Activated naive CD8-positive, alpha-beta T cell treated with anti-CD3 and anti-CD28 coated beads, Interleukin-2, amount 10 ng/mL, durations not matched to agents 7 days and 5 days (primary cell): ENCODE measurements around the gene PHYKPL. TPM values are rescaled to one million over a fixed set of nuclear protein-coding genes. Genes with fewer than 3 reads are reported as not detected.
"Not testable (repeated sequence)": the region's sequence is repeated elsewhere in the genome, so short reads cannot be mapped to it uniquely, and the experiment has no call there.

Source experiments
- ATAC-seq: fragments of 150-1000 bp; cut with Tn5 transposase; one replicate; pipeline ENCODE4 v1.10.0; 2021; ENCODE audit warnings: low read depth, moderate library complexity
- POLR2A ChIA-PET: fragments of 350-600 bp; sonication (Branson Sonifier 250); formaldehyde crosslinking; loops from one replicate; lab custom pipeline; 2021; ENCODE audit warnings: antibody characterized with exemption; lab: Charles Lee
- DNase-seq: peaks from one replicate; pipeline ENCODE4 v3.0.0; 2021
- H3K27ac Mint-ChIP-seq: one replicate; pipeline ENCODE4 v1.8.0; 2022; ENCODE audit warnings: mild to moderate bottlenecking, mixed read lengths
- H3K27me3 Mint-ChIP-seq: one replicate; pipeline ENCODE4 v1.8.0; 2022; ENCODE audit warnings: mild to moderate bottlenecking, moderate library complexity, mixed read lengths
- H3K36me3 Mint-ChIP-seq: one replicate; pipeline ENCODE4 v1.8.0; 2021; ENCODE audit warnings: mild to moderate bottlenecking, mixed read lengths
- H3K4me1 Mint-ChIP-seq: one replicate; pipeline ENCODE4 v1.8.0; 2021; ENCODE audit warnings: mixed read lengths
- H3K4me3 Mint-ChIP-seq: one replicate; pipeline ENCODE4 v1.8.0; 2022; ENCODE audit warnings: mild to moderate bottlenecking, moderate library complexity, mixed read lengths
- H3K9me3 Mint-ChIP-seq: one replicate; pipeline ENCODE4 v1.8.0; 2021; ENCODE audit warnings: mixed read lengths
- total RNA-seq, 2 experiments: library from RNA; stranded (reverse); gene quantifications; one replicate each; pipeline ENCODE4 v1.2.3, GENCODE V29; 2021

Gene PHYKPL
- total RNA-seq, 2 experiments from 2014 or later, result 158 to 165 TPM

GRCh38 chr5:178256746-178257145 lies 24.1 kb upstream of the PHYKPL start:
- ATAC-seq (no peak), DNase-seq (no peak)
- no peak overlapping the region for H3K27ac Mint-ChIP-seq
- peaks cover 1% of the 10 kb centered on the region for H3K36me3 Mint-ChIP-seq
- peaks cover 19% of the 10 kb centered on the region for H3K4me1 Mint-ChIP-seq
- no peaks in the 10 kb centered on the region for H3K9me3 Mint-ChIP-seq
- no peak overlapping the region for H3K4me3 Mint-ChIP-seq
- no peaks in the 10 kb centered on the region for H3K27me3 Mint-ChIP-seq
- POLR2A ChIA-PET, result no interaction called here

DNA sequence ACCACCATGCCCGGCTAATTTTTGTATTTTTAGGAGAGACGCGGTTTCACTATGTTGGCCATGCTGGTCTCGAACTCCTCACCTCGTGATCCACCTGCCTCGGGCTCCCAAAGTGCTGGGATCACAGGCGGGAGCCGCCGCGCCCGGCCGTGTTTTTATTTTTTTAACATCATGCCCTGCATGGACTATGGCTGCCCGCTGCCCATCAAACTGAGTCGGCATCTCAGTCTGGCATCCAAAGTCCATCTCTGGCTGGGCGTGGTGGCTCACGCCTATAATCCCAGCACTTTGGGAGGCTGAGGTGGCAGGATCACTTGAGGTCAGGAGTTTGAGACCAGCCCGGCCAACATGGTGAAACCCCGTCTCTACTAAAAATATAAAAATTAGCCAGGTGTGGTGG lies 21.0 kb upstream of the PHYKPL start:
- DNase-seq, H3K9me3 Mint-ChIP-seq, H3K27ac Mint-ChIP-seq, H3K4me3 Mint-ChIP-seq, H3K27me3 Mint-ChIP-seq, POLR2A ChIA-PET, H3K36me3 Mint-ChIP-seq, ATAC-seq: not testable (repeated sequence)
- peaks cover 31% of the 10 kb centered on the region for H3K4me1 Mint-ChIP-seq

DNA sequence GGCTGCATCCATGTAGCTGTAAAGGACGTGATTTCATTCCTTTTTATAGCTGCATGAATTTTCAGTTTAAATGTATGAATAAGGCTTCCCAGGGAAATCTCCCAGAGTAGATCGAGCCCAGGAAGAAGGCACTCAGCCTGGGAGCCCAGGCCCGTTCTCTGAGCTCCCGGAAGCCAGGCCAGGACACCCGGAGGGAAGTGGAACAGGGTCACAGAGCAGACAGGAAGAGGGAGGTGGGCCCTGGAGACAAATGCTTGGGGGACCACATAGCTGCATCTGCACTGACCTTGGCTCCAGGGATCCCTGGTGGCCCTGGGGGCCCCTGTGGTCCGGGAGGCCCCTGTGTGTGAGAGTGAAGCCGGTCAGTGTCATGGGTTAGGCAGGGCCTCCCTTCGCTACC lies 19.7 kb upstream of the PHYKPL start:
- Mint-ChIP-seq H3K27me3 (no peaks in the 10 kb centered on the region), H3K4me3 (no peak overlapping the region), H3K4me1 (peaks cover 41% of the 10 kb centered on the region), H3K36me3 (no peaks in the 10 kb centered on the region), H3K27ac (peak overlapping the region; percentile 34), H3K9me3 (no peaks in the 10 kb centered on the region)
- ATAC-seq (no peak), DNase-seq (no peak)
- POLR2A ChIA-PET, result interaction anchor here (1.2 to 5.4 kb wide), 2 partner anchors 13 to 48 kb away, joined by 3 to 75 read pairs; partner anchors contain the start of gene HNRNPAB

DNA sequence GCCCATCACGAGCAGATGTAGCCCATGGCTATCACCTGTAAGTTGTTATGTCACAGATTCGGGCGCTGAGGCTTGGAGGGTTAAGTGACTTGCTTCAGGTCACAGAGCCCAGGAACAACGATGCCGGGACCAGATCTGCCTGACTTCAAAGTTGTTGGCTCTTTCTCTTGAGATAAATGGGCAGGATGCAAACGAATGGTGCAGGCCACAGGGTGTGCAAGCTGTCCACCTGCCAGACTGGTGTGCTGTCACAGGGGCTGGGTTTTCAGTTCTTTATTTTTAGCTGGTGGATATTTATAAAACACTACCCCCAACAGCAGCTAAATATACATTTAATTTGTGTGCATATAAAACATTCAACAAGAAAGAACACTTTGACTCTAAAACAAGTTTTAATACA lies 17.7 kb upstream of the PHYKPL start:
- no peak for DNase-seq
- ATAC-seq, result no peak
- peak overlapping the region; percentile 39 for H3K4me3 Mint-ChIP-seq
- H3K9me3 Mint-ChIP-seq, result no peaks in the 10 kb centered on the region
- POLR2A ChIA-PET, result interaction anchor here (0.5 to 5.4 kb wide), 6 partner anchors 11 to 1283 kb away, joined by 3 to 75 read pairs (median 4); partner anchors contain the start of gene HNRNPAB
- H3K27ac Mint-ChIP-seq, result peak overlapping the region; percentile 80
- H3K4me1 Mint-ChIP-seq, result peaks cover 50% of the 10 kb centered on the region
- H3K27me3 Mint-ChIP-seq, result no peaks in the 10 kb centered on the region
- H3K36me3 Mint-ChIP-seq, result no peaks in the 10 kb centered on the region

GRCh38 chr5:178249191-178249989 lies 16.8 kb upstream of the PHYKPL start:
- no peaks in the 10 kb centered on the region for H3K27me3 Mint-ChIP-seq
- DNase-seq (peak; percentile 70), ATAC-seq (peak; percentile 82)
- H3K4me3 Mint-ChIP-seq, result peak overlapping the region; percentile 43
- H3K4me1 Mint-ChIP-seq, result peaks cover 46% of the 10 kb centered on the region
- H3K27ac Mint-ChIP-seq, result peak overlapping the region; percentile 80
- H3K9me3 Mint-ChIP-seq, result no peaks in the 10 kb centered on the region
- POLR2A ChIA-PET, result interaction anchor here (0.6 to 5.4 kb wide), 8 partner anchors 10 to 791 kb away, joined by 3 to 75 read pairs (median 4); partner anchors contain the start of gene HNRNPAB
- H3K36me3 Mint-ChIP-seq, result no peaks in the 10 kb centered on the region

DNA sequence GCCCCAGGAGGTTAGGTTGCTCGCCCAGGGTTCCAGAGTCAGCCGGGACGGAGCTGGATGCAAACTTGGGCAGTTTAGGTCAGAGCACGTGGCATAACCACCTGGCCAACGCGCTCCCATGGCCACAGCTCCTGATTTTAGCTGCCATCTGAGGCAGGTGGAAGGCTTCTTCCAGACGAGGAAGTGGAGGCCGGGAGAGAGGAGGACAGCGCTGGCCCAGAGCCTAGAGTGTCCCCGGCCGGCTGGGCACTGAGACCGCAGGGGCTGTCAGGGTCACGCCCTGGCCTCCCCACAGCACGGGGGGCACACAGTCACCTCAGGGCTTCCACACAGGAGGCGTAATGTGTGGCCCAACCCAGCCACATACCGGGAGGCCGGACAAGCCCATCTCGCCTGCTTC lies 16.1 kb upstream of the PHYKPL start:
- Mint-ChIP-seq H3K27me3 (no peaks in the 10 kb centered on the region), H3K4me3 (peak overlapping the region; percentile 43), H3K4me1 (peaks cover 48% of the 10 kb centered on the region), H3K9me3 (no peaks in the 10 kb centered on the region), H3K27ac (peak overlapping the region; percentile 80), H3K36me3 (peaks cover 2% of the 10 kb centered on the region)
- ATAC-seq, result no peak
- DNase-seq, result no peak
- POLR2A ChIA-PET, result interaction anchor here (0.6 to 5.4 kb wide), 4 partner anchors 10 to 44 kb away, joined by 3 to 75 read pairs (median 4); partner anchors contain the start of gene HNRNPAB

GRCh38 chr5:178247481-178248456 lies 15.2 kb upstream of the PHYKPL start:
- ATAC-seq (peak; percentile 53), DNase-seq (no peak)
- Mint-ChIP-seq H3K27me3 (no peaks in the 10 kb centered on the region), H3K36me3 (peaks cover 2% of the 10 kb centered on the region), H3K4me3 (peak overlapping the region; percentile 13), H3K9me3 (no peaks in the 10 kb centered on the region), H3K4me1 (peaks cover 52% of the 10 kb centered on the region), H3K27ac (peak overlapping the region; percentile 80)
- POLR2A ChIA-PET, result interaction anchor here (0.9 to 5.4 kb wide), 5 partner anchors 9 to 43 kb away, joined by 3 to 75 read pairs (median 4); partner anchors contain the start of genes HNRNPAB and PHYKPL

DNA sequence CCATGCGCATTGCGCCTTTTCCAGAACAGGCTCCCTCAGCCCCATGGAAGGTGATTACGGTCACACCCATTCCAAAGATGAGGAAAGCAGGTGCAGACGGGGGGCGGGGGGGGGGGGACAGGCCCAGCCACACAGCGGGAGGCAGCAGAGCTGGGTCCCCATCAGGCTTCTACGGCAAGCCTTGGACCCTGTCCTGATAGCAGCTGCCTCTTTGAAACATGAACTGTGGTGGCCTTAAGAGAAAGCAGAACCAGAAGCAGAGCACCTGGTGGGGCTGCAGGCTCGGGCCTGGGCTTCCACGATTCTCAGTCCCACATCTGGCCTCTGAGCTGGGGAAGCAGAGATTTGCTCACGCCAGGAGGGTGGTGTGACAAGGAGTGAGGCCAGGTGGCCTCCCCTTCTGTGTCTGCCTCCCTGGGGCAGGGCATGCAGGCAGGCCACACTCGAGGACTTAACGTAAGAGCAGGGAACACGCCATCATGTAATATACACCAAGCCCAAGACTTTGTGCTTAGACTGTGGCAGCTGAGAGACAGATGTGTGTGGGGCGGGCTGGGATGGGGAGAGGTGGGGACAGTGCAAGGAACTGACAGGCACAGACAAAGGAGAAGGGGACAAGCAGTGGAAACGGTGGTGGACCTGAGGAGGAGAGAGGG lies 14.2 kb upstream of the PHYKPL start:
- H3K4me1 Mint-ChIP-seq, result peaks cover 56% of the 10 kb centered on the region
- DNase-seq (no peak), ATAC-seq (no peak)
- POLR2A ChIA-PET, result interaction anchor here (0.9 to 1.3 kb wide), 2 partner anchors 15 to 42 kb away, joined by 4 to 5 read pairs; partner anchors contain the start of genes HNRNPAB and PHYKPL
- peak overlapping the region; percentile 80 for H3K27ac Mint-ChIP-seq
- no peaks in the 10 kb centered on the region for H3K27me3 Mint-ChIP-seq
- H3K9me3 Mint-ChIP-seq, result no peaks in the 10 kb centered on the region
- peak overlapping the region; percentile 25 for H3K4me3 Mint-ChIP-seq
- H3K36me3 Mint-ChIP-seq, result peaks cover 2% of the 10 kb centered on the region

DNA sequence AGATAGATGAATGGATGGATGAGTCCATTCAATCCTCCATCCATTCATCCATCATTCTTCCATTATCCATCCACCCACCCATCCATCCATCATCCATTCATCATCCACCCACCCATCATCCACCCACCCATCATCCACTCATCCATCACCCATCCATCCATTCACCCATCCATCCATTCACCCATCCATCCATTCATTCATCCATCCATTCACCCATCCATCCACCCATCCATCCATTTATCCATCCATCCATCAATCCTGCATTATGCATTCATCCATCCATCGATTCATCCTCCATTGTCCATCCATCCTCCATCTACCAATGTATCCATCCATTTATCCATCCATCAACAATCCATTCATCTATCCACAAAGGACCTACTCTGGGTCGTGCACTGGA lies 12.8 kb upstream of the PHYKPL start:
- H3K4me1 Mint-ChIP-seq, result peaks cover 61% of the 10 kb centered on the region
- peaks cover 2% of the 10 kb centered on the region for H3K36me3 Mint-ChIP-seq

DNA sequence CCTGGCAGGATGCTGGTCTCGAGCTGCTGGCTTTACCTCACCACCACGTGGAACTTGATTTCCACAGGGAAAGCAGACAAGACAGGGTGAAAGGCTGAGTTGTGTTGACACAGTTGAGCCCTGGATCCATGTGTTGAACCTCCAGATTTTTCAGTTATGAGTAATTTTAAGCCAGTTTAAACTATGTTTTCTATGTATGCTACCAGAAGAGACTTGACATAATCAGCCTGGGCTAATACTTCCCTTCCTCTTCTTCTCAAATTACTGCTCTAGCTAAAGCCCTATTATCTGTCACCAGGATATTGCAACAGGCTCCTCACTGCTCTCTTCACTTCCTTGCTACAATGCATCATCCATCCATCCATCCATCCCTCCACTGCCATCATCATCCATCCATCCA lies 12.0 kb upstream of the PHYKPL start:
- ATAC-seq, result no peak
- H3K4me3 Mint-ChIP-seq, result no peak overlapping the region

More for the DNA sequence above, 12.8 kb upstream of the PHYKPL start:
- DNase-seq (no peak), ATAC-seq (no peak)
- Mint-ChIP-seq H3K27ac (no peak overlapping the region), H3K4me3 (no peak overlapping the region), H3K27me3 (no peaks in the 10 kb centered on the region), H3K9me3 (no peaks in the 10 kb centered on the region)
- POLR2A ChIA-PET, result no interaction called here

GRCh38 chr5:178242416-178242815 lies 9.8 kb upstream of the PHYKPL start:
- ATAC-seq (no peak), DNase-seq (no peak)
- peaks cover 58% of the 10 kb centered on the region for H3K4me1 Mint-ChIP-seq
- peaks cover 2% of the 10 kb centered on the region for H3K36me3 Mint-ChIP-seq
- H3K27ac Mint-ChIP-seq, result peak overlapping the region; percentile 98
- H3K4me3 Mint-ChIP-seq, result peak overlapping the region; percentile 95
- no peaks in the 10 kb centered on the region for H3K9me3 Mint-ChIP-seq
- POLR2A ChIA-PET, result interaction anchor here (0.6 to 6.5 kb wide), 3 partner anchors 7 to 1009 kb away, joined by 3 to 75 read pairs (median 6); no protein-coding TSS in a partner anchor
- H3K27me3 Mint-ChIP-seq, result no peaks in the 10 kb centered on the region

More for the DNA sequence above, 12.0 kb upstream of the PHYKPL start:
- DNase-seq, result no peak
- peaks cover 60% of the 10 kb centered on the region for H3K4me1 Mint-ChIP-seq
- H3K36me3 Mint-ChIP-seq, result peaks cover 2% of the 10 kb centered on the region
- H3K27me3 Mint-ChIP-seq, result no peaks in the 10 kb centered on the region
- no peak overlapping the region for H3K27ac Mint-ChIP-seq
- POLR2A ChIA-PET, result interaction anchor here (0.5 kb wide), 1 partner anchor 9 kb away, joined by 4 read pairs; no protein-coding TSS in a partner anchor
- H3K9me3 Mint-ChIP-seq, result no peaks in the 10 kb centered on the region

- H3K9me3 Mint-ChIP-seq, result no peaks in the 10 kb centered on the region
- H3K36me3 Mint-ChIP-seq, result peaks cover 2% of the 10 kb centered on the region
- no peak for DNase-seq
- H3K27me3 Mint-ChIP-seq, result no peaks in the 10 kb centered on the region
- peak overlapping the region; percentile 95 for H3K4me3 Mint-ChIP-seq
- peaks cover 60% of the 10 kb centered on the region for H3K4me1 Mint-ChIP-seq
- H3K27ac Mint-ChIP-seq, result peak overlapping the region; percentile 98
- ATAC-seq, result peak; percentile 7
- POLR2A ChIA-PET, result interaction anchor here (0.5 to 6.5 kb wide), 7 partner anchors 8 to 815 kb away, joined by 3 to 75 read pairs (median 4); partner anchors contain the start of genes GRK6, HNRNPAB and PHYKPL
These were observed 9.2 kb upstream of the PHYKPL start for GRCh38 chr5:178241688-178242231.
